GM19035 (cell line): Measurements from ENCODE around the gene ASMTL.
"Not testable (repeated sequence)": the region's sequence is repeated elsewhere in the genome, so short reads cannot be mapped to it uniquely, and the experiment has no call there.

Experiments used
- ATAC-seq: cut with Tn5 transposase; IDR thresholded peaks from one replicate; pipeline ENCODE4 v1.9.1; 2021; ENCODE audit not compliant: unreplicated experiment

The ASMTL gene

GRCh38 chrX:1455948-1456280 is 3.2 kb upstream of the ASMTL start:
- no peak for ATAC-seq

DNA sequence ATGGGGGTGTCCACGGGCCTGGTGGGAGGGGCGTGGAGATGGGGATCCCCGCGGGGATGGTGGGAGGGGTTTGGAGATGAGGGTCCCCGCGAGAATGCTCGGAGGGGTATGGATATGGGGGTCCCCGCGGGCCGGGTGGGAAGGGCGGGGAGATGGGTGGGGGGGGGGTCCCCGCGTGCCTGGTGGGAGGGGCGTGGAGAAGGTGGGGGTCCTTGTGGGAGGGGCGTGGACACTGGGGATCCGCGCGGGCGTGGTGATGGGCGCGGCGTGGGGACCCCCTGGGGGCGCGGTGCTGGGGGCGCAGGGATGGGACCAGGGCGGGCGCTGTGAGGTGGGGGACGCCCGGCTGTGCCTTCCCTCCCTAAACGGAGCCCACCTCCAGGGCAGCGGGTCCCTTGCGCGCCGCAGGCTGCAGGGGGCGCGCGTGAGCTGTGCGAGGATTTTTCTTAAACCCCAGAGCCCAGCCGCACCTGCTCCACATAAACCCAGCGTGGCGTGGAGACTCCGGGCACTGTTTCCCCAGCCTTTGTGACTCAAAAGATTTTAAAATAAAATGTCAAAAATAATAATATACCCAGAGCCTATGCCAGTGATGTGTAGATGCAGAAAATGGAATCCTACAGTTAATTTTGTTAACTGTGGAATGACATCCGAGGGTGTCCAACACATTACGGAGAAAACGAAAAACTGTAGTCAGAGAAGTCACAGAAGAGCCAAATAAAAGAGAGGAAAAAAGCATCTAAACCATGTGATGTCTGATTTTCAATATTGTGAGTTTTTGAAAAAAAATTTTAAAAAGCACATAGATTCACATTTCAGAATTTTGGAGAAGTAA is 1.5 kb upstream of the ASMTL start:
- peak; percentile 41 for ATAC-seq

- ATAC-seq, result peak; percentile 7
Measured at GRCh38 chrX:1453395-1453783, 680 bp upstream of the ASMTL start.

GRCh38 chrX:1451661-1452515 is 821 bp downstream of the ASMTL start:
- ATAC-seq, result no peak

DNA sequence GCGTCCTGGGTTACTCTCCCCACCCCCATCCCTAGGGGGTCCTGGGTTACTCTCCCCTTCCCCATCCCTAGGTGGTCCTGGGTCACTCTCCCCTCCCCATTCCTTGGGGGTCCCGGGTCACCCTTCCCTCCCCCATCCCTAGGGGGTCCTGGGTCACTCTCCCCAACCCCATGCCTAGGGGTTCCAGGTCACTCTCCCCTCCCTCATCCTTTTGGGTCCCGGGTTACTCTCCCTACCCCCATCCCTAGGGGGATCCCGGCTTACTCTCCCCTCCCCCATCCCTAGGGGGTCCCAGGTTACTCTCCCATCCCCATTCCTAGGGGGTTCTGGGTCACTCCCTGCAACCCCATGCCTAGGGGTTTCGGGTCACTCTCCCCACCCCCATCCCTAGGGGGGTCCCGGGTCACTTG is 1.5 kb downstream of the ASMTL start:
- no peak for ATAC-seq

- no peak for ATAC-seq
Measured at GRCh38 chrX:1450361-1451161, 2.1 kb downstream of the ASMTL start.

DNA sequence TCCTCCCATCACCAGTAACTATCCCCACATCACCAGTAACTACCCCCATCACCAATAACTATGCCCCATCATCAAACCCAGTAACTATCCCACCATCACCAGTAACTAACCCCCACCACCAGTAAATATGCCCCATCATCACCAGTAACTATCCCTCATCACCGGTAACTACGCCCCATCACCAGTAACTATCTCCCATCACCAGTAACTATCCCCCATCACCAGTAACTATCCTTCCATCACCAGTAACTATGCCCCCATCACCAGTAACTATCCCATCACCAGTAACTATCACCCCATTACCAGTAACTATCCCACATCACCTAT is 2.9 kb downstream of the ASMTL start:
- no peak for ATAC-seq

DNA sequence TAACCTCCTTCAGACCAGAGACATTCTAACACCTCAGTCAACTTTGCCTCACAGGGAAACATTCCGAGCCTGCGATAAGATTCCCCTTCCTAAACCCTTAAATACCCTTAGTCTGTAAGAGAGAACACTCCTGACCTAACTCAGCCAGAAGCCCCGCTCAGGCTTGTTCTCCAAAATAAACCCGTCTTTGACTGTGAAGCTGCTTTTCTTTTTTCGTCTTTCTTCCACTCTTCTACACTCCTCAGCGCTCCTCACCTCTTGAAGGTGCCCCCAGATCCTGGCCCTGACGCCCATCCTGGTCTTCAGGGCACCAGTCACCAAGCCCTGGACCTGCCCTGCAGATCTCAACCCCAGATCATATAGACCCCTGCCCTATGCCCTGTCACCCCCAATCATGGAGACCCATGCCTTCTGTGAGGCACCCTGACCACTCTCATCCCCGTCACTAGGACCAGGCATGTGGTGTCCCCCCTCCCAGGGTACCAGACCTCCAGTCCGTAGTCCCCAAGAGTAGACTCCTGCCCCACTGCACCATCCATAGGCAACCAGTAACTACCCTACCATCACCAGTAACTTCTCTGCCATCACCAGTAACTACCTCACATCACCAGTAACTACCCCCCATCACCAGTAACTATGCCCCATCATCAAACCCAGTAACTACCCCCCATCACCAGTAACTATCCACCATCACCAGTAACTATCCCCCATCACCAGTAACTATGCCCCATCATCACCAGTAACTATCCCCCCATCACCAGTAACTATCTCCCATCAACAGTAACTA is 3.5 kb downstream of the ASMTL start:
- no peak for ATAC-seq

DNA sequence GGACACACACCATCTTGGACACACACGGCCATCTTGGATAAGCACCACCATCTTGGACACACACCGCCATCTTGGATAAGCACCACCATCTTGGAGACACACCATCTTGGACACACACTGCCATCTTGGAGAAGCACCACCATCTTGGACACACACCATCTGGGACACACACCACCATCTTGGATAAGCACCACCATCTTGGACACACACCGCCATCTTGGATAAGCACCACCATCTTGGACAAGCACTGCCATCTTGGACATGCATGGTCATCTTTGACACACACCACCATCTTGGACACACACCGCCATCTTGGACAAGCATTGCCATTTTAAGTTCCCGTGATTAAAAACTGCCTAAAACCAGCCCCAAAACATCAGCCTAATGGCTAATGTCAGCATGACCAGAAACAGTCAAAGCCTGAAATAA is 4.1 kb downstream of the ASMTL start:
- ATAC-seq, result not testable (repeated sequence)

DNA sequence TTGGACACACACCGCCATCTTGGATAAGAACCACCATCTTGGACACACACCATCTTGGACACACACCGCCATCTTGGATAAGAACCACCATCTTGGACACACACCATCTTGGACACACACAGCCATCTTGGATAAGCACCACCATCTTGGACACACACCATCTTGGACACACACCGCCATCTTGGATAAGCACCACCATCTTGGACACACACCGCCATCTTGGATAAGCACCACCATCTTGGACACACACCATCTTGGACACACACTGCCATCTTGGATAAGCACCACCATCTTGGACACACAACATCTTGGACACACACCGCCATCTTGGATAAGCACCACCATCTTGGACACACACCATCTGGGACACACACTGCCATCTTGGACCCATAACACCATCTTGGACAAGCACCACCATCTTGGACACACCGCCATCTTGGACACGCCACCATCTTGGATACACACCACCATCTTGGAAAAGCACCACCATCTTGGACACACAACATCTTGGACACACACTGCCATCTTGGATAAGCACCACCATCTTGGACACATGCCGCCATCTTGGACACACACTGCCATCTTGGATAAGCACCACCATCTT is 4.6 kb downstream of the ASMTL start:
- not testable (repeated sequence) for ATAC-seq

GRCh38 chrX:1446984-1447968 is 5.4 kb downstream of the ASMTL start:
- ATAC-seq, result not testable (repeated sequence)

DNA sequence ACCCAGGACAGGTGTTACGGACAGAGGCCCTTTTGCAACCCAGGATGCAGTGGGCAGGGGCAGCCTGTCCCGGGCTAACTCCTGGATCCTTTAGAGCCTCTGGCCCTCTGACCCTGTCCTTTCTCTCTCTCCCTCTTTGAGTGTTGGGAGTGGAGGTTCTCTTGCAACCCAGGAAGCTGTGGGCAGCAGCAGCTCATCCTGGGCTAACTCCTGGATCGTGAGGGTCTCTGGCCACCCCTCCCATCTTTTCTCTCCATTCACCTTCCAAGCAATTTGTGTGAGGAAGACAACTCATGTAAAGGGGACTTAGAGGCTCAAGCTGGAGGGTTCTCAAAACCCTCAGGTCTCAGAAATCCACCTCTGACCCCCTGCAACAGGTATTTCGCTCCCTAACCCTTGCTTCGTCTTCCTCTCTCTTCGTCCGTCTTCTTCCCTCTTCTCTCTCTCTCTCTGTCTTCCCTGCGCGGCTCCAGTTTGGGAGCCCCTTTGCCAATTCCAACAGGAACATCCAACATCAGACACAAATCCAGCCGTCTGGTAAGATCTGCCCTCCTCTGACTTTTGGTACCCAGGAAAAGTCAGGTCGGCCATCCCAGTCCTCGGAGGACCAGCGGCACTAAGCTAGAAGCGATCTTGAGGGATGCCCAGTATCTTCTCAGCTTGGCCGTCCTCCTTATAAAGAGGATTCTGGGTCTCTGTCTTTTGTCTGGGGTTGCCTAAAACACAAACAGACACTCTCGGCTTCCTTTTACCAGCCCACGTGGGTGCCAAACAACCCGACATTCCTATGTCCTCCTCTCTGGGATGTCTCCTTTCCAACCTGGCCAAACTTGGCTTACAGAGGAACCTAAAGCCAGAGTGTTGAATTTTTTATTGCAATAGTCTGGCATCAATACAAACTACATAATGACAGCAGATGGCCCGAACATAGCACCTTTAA is 7.9 kb downstream of the ASMTL start:
- no peak for ATAC-seq

- no peak for ATAC-seq
Measured at GRCh38 chrX:1443496-1444075, 9.1 kb downstream of the ASMTL start.

DNA sequence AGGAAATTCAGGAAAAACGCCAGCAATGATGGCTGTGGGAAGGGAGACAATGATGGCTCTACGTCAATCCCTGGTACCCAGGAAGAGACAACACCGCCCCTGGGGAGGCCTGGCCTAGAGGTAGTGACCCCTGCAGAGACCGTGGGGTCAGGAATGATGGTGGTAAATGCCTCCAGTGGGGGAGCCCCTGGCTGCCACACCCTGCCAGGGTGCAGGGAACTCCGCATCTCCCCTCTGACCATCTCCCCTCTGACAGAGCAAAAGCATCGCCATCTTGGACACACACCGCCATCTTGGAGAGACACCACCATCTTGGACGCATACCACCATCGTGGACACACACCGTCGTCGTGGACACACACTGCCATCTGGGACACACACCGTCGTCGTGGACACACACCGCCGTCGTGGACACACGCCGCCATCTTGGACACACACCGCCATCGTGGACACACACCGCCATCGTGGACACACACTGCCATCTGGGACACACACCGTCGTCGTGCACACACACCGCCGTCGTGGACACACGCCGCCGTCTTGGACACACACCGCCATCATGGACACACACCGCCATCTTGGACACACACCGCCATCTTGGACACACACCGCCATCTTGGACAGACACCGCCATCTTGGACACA is 9.9 kb downstream of the ASMTL start:
- ATAC-seq, result no peak

GRCh38 chrX:1442016-1442665 is 10.6 kb downstream of the ASMTL start:
- no peak for ATAC-seq

GRCh38 chrX:1440506-1440905 is 12.2 kb downstream of the ASMTL start:
- no peak for ATAC-seq
